Central memory CD4-positive, alpha-beta T cell (primary cell): Measurements from ENCODE around the gene NLE1.
"Not testable (repeated sequence)": the region's sequence is repeated elsewhere in the genome, so short reads cannot be mapped to it uniquely, and the experiment has no call there.

Experiments
- DNase-seq: peaks from one replicate; pipeline ENCODE4 v3.0.0; 2022
- total RNA-seq, 3 experiments: gene quantifications; one replicate each; lab custom pipeline; 2026; lab: John Stamatoyannopoulos, UW

NLE1 gene
- total RNA-seq: 19.9 to 83.6 (median 21.4) reads per million in 3 experiments

DNA sequence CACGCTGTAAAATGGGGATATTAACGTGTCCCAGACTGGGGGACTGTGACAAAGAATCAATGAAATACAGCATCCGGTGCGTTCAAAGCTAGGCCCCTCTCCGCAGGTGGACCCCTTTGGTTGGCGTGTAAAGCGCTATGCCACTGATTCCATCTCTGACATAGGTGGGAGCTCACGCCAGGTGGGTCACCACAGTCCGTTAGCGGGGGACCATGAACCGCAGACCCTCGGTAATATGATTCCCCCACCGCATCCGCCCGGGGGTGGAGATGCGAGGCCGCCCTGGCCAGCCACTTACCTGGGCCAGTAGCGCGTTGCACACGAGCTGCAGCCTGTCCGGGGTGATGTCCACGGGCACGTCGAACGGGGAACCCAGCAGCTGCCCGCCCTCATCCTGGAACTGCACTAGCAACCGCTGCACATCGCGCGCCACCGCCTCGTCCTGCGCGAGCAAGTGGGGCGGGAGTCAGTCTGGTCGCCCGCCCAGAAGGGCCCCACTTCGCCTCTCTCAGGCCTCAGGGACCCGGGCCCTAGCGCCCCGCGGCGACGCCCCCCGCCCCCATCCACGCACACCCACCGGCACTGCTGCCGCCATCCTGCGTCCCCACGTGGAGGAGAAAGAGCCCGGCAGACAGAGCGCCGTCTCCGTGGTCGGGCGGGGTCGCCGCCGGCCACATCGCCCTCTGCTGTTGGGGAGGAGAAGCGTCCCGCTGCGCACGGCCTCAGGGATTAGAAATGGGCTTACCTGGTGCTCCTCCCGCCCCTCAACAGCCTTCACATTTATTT lies at the start of gene NLE1:
NLE1 (minus strand) TSS at position 623 of the 786 bp plus-strand sequence; CDS start at position 595, 28 bp downstream.
- peak; percentile 83 for DNase-seq

DNA sequence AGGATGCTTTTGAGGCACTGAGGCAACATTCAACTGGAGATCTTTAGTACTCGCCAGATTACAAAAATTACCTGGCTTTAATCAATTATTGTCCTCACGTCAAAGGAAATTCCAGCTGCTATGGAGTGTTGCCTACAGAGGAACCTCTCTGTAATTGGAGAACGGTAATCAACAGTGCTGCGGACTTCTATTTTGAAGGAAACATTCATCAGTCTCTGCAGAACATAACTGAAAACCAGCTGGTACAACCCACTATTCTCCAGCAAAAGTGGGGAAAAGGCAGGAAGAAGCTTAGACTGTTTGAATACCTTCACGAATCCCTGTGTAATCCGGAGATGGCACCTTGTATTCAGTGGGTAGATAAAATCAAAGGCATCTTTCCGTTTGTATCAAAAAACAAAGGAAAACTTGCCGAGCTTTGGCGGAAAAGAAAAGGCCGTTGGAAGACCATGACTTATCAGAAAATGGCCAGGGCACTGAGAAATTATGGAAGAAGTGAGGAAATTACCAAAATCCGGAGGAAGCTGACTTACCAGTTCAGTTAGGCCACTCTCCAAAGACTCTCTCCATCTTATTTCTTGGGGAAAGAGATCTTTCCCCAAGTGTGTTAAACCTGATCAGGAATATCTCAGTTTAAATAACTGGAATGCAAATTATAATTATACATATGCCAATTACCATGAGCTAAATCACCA lies 49.0 kb upstream of the NLE1 start:
- DNase-seq: no peak

DNA sequence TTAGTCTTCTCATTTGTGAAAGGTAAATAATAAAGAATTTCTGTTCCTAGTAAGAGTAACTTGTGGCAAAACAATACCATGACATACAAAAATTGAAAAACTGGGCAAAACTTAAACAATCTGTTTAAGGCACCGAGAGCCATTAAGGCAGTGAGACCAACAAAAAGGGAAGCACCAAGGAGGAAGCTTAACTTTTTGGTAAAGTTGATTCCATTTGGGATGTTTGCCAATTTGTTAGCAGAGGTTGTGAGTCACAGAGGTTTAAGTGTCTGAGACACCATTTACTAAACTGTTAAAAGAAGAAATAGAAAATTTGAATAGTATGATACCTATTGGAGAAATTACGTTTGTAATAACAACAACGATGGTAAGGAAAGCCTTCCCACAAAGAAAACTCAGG lies 47.2 kb upstream of the NLE1 start:
- no peak for DNase-seq

DNA sequence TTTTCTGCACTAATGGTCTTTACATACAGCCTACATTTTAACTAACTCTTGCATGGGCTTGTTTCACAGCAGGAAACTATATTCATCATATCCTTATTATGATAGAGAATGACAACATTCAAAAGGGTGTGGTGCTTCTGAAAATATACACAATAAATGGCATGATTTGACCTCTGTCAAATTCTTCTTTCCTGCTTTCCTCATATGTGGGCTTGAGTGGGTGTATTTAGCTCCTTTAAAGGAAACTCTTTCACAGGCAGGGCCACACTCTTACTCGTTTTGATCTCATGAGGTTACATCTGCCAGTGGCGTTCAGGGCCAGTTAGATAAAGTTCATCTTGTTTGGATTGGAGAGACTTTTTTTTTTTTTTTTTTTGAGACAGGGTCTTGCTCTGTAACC lies 46.0 kb upstream of the NLE1 start:
- peak; percentile 27 for DNase-seq

DNA sequence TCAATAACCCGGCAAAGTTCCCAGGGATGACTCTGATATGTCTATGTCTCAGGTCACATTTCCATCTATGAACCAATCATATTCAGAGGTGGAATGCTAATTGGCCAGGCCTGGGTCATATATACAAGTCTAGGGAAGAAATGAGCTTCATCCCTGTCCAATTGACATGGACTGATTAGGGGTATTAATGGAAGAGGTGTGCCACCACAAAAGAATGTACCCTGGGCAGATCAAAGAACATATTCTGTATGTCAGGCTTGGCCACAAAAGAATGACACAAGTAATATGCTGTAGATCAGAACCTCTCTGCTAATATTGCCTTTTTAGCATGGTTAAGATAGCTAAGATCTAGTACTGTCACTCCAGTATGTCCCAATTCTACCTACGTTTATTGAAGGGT lies 45.4 kb upstream of the NLE1 start:
- DNase-seq: no peak

DNA sequence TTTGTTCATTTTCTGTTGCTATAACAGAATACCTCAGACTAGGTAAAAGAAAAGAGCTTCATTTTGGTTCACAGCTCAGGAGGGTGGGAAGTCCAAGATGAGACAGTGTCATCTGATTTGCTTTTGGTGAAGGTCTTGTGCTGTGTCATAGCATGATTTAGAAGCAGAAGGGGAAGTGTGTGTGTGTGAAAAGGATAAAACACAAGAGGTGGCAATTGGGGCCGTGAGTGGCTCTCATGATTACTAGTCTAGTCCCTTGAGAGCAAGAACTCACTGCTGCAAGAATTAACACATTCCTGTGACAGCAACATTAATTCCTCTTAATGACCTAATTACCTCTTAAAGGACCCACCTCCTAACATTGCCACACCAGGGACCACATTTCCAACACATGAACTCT lies 43.7 kb upstream of the NLE1 start:
- no peak for DNase-seq

DNA sequence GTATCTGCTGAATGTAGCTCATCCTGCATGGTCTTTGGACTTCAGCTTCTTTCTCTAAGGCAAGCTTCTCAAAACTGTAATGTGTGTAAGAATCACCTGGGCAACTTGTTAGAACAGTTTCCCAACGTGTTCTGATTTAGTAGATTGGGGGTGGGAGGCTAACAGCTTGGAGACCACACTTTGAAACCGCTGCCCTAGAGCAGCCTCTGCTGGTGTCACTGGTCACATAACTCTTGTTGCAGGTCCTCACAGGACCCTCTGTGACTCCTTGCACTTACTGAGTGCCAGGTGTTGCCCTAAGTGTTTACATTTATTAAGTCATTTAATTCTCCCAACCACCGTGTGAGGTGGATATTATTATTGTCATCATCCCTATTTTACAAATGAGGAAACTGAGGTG lies 42.2 kb upstream of the NLE1 start:
- DNase-seq: no peak

DNA sequence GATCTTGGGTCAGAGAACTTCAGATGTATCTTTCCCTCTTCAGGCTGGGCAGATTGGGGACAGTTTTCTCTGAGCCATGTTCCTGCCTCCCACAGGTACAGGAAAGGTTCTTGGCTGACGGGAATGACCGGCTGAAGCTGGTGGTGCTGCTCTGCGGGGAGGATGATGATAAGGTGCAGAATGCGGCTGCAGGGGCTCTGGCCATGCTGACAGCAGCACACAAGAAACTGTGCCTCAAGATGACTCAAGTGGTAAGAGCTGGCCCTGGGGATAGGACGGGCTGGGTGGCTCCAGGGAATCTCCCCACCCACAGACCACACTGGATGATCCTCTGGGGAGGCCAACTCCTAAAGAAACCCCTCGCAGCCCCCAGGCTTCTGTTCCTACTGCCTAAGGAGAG lies 41.2 kb upstream of the NLE1 start:
- no peak for DNase-seq

DNA sequence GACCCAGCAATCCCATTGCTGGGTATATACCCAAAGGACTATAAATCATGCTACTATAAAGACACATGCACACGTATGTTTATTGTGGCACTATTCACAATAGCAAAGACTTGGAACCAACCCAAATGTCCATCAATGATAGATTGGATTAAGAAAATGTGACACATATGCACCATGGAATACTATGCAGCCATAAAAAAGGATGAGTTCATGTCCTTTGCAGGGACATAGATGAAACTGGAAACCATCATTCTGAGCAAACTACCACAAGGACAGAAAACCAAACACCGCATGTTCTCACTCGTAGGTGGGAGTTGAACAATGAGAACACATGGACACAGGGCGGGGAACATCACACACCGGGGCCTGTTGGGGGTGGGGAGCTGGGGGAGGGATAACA lies 37.3 kb upstream of the NLE1 start:
- not testable (repeated sequence) for DNase-seq

DNA sequence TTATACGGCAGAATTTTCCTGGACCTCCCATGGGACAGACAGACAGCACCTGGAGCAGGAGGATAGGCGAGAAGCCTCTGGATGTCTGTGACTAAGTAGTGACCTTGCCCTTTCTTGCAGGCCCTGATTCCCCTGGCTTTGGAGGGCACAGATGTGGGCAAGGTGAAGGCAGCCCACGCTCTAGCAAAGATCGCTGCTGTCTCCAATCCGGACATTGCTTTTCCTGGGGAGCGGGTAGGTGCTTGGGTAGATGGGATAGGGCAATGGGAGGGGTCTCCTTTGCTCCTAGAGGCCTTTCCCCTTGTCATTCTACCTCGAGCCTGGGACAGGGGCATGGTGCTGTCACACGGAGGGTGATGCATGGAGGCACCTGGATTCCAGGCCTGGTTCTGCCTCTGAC lies 34.8 kb upstream of the NLE1 start:
- no peak for DNase-seq

DNA sequence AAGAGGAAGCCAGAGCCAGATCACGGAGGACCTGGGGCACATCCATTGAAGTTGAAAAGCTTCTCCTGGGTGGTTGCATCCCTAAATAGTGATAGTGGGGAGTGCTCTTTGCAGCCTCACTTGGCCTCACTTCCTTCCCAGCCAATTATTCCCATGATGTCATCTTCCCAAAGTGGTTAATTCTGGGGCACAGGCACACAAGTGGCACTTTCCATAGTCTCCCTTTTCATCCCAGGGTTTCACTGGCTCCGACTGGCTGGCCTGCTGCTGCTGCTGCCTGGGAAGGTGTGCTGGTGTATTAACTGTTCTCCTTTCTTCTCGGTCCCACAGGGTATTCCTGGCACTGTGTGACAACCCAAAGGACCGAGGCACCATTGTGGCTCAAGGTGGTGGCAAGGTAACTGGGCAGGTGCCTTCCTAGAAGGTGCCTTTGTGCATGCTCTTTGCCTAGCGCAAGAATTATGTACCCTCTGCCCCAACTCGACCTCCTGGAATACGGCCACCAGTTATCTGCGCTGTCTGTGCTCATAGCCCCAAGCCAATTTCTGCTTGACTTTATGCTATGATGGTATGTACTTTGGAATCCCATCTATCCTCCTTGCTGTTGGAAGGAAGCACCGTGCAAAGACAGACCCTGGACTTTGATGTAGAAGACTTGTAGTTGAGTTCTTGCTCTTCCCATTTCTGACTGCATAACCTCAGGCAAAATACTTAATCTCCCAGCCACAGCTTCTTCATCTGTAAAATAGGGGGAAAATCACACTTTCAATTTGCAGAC lies 33.7 kb upstream of the NLE1 start:
- DNase-seq: no peak

DNA sequence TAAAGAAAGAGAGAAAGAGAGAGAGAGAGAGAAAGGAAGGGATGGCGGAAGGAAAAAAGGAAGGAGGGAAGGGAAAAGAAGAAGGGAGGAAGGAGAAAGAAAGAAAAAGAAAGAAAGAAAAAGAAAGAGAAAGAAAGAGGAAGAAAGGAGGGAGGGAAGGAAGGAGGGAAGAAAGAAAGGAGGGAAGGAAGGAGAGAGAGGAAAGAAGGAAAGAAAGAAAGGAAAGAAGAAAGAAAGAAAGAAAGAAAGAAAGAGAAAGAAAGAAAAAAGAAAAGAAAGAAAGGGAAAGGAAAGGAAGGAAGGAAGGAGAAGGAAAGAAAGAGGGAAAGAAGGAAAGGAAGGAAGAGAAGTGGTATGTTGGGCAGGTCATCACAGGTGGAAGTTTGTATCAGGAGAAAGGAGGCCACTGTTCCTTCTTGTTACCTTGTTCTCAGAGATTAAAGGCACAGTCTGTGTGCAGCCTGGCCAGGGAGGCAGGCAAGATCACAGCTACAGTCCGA lies 32.8 kb upstream of the NLE1 start:
- DNase-seq: no peak

DNA sequence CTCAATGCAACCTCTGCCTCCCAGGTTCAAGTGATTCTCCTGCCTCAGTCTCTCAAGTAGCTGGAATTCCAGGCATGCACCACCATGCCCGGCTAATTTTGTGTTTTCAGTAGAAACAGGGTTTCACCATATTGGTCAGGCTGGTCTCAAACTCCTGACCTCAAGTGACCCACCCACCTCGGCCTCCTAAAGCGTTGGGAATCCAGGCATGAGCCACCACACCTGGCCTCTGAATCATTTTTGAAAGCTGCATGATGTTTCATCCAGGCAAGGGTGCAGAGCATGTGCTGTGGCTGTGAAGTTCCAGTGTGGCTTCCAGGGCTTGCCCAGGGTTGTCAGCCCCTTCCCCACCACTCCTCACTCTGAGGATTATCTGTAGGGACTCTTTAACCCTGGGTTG lies 30.2 kb upstream of the NLE1 start:
- not testable (repeated sequence) for DNase-seq

DNA sequence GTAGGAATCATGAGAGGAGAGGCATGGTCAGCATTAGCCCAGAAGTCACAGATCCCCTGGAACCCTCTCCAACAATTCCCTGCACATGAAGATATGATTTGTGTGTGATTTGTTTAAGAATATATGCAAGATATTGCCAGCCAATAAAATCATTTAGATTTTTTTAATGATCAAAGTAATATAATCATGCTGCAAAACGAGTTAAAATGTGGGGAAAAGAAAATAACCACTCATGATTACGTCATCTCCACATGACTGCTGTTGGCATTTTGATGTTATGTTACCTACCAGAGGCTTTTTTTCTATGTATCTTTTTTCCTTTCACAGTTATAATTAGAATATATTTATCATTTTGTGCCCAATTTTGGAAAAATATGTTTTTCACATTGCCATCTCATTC lies 29.7 kb upstream of the NLE1 start:
- peak; percentile 54 for DNase-seq

DNA sequence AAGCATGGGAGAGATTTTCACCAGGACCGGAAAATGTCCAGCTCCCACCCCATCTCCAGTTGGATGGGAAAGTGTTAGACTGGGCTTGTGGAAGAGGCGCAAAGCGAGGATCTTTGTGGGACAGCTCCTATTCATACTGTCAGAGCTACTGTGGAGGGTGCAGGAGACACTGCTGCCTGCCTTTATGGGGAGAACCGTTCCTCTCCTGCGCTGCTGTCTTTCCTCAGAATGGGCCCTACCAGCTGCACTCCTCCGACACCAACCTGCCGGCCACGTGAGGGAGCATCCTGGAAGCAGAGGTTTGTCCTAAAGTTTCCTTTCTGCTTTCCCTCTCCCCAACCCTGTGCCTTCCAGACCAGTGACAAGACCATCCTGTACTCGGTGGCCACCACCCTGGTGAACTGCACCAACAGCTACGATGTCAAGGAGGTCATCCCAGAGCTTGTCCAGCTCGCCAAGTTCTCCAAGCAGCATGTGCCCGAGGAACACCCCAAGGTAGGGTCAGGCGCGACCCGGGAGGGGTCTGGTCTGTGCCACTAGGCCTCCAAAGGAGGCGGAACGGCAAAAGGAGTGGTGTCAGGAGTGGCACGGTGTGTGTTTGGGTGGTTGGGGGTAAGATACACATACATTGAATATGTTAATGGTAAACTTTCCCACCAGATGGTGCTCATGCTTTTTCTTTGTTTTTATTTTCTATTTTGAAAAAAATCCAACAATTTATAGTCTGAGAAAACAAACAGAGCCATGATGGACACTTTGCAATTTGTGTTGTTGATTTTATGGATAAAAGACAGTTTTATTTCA lies 29.1 kb upstream of the NLE1 start:
- peak; percentile 66 for DNase-seq

DNA sequence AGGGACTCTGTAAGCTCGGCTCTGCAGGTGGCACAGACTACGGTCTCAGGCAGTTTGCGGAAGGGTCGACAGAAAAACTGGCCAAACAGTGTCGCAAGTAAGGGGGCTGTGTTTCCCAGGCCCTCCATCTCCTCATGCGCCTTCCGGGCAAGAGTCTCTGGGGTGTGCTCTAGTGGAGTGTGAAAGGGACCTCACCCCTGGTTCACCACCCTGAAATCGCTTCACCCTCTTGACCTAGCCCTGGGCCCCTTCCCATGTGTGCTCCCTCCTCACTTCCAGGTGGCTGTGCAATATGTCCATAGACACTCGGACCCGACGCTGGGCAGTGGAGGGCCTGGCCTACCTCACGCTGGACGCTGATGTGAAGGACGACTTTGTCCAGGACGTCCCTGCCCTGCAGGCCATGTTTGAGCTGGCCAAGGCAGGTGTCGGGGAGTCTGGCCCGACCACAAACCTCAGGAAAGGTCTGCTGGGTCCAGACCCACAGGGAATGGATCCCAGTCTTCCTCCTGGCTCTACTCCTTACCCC lies 27.8 kb upstream of the NLE1 start:
- no peak for DNase-seq

DNA sequence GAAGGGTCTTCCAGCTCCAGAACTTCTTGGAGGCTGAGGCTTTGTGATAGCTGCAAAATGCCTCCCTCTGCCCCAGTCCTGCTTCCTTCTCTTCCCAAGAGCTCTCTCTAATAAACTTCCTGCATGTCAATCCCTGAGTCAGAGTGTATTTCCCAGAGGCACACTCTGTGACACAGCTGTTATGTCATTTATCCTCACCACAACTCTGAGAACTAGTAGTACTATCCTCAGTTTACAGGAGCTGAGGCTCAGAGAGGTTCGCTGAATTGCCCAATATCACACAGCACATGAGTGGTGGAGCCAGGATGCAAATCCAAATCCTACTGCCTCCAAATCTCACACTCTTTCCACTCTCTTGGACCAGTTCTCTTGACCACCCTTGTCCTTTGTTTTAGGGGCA lies 25.6 kb upstream of the NLE1 start:
- DNase-seq: no peak

DNA sequence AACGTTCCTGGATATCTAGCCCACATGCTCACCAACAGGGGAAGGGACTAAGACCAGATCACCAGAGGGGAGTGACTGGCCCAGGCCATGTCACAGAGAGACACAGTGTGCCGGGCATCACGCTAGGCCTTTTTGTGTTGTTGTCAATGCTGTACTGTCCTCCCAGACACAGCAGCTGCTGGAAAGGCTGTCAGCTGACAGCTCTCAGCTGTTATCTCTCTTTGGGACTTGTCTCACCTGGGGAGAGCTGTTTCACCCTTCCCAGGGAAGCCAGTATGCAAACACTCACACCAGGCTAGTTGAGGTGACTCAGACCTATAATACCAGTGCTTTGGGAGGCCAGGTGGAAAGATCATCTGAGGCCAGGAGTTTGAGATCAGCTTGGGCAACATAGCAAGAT lies 24.9 kb upstream of the NLE1 start:
- DNase-seq: no peak

DNA sequence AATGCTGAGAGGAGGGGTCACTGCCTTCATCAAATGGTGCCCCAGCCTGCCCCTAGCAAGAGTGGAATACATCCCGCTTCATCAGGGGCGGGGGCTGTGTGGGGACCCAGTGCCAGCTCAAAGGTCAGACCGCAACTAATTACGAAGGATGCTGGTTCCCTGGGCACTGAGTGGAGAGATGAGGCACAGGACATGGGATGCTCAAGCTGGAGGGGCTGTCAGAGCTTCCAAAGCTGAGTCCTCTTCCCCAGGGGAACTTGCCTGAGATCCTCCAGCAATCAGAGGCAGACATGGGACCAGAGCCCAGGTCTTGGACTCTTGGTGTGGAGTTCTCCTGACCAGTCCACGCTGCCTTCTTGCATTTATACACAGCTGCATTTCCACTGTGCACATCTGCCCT lies 24.4 kb upstream of the NLE1 start:
- DNase-seq: no peak

DNA sequence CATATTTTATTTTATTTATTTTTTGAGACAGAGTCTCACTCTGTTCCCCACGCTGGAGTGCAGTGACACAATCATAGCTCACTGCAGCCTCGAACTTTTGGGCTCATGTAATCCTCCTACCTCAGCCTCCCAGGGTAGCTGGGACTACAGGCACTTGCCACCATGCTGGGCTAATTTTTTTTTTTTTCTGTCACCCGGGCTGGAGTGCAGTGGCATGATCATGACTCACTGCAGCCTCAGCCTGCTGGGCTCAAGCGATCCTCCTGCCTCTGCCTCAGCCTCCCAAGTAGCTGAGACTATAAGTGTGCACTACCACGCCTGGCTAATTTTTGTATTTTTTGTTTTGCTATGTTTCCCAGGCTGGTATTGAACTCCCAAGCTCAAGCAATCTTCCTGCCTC lies 22.6 kb upstream of the NLE1 start:
- no peak for DNase-seq

DNA sequence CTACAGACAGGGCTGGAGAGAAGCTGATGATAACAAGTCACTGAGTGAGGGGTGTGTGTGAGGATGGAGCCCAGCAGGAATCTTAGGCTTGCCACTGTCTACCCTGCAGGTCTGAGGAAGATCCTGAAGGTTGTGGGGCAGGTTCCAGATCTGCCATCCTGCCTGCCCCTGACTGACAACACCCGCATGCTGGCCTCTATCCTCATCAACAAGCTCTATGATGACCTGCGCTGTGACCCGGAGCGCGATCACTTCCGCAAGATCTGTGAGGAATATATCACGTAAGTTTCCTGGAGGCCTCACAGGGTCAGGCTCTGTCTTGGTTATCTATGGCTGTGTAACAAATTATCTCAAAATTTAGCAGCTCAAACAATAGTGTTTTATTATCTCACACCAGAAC lies 21.8 kb upstream of the NLE1 start:
- DNase-seq: no peak

DNA sequence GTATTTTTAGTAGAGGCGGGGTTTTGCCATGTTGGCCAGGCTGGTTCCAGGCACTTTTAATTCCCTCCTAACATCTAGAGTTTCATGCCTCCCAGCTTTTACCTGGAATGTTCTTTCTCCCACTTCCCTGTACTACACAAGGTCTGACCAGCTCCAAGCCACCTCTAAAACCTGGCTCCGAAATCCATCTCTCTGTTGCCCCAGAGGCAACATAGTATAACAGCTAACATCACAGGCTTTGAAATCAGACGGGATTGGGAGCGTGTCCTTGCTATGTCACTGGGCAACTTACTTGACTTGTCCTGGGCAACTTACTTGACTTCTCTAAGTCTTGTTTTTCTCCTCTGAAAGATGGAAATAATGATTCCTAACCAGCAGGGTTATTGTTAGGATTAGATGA lies 20.7 kb upstream of the NLE1 start:
- no peak for DNase-seq
